GM20000 (cell line): ENCODE measurements around the gene DAAM2.

ENCODE experiments used
- DNase-seq: peaks from one replicate; pipeline ENCODE4 v3.0.0; 2012; ENCODE audit warnings: low spot score
- TF ChIP-seq, protein P1 (sequence below): IDR thresholded peaks from 2 replicates; pipeline ENCODE4 v1.5.1; 2012; ENCODE audit warnings: mild to moderate bottlenecking, control low read depth; ENCODE audit errors: extremely low read depth, missing control alignments

The DAAM2 gene

DNA sequence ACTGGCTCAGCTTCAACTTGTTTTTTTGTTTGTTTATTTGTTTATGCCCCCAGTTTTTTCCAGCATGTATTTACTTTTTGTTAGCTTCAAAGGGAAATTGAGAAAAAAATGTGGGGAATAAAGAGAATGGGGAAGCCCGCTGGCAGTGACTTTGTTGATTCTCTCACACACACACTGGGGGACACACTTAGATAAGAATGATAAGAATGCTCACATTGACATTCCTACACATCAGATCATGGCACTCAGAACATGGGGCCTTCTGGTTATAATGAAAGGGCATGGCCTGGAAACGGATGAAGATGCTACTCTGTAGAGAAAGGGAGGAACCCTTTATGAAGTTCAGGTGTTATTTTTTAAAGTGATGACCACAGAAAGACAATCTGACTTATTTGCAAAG, 15.6 kb upstream of the DAAM2 start:
- DNase-seq: no peak
- TF ChIP-seq, protein P1, sequence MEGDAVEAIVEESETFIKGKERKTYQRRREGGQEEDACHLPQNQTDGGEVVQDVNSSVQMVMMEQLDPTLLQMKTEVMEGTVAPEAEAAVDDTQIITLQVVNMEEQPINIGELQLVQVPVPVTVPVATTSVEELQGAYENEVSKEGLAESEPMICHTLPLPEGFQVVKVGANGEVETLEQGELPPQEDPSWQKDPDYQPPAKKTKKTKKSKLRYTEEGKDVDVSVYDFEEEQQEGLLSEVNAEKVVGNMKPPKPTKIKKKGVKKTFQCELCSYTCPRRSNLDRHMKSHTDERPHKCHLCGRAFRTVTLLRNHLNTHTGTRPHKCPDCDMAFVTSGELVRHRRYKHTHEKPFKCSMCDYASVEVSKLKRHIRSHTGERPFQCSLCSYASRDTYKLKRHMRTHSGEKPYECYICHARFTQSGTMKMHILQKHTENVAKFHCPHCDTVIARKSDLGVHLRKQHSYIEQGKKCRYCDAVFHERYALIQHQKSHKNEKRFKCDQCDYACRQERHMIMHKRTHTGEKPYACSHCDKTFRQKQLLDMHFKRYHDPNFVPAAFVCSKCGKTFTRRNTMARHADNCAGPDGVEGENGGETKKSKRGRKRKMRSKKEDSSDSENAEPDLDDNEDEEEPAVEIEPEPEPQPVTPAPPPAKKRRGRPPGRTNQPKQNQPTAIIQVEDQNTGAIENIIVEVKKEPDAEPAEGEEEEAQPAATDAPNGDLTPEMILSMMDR: no peak

DNA sequence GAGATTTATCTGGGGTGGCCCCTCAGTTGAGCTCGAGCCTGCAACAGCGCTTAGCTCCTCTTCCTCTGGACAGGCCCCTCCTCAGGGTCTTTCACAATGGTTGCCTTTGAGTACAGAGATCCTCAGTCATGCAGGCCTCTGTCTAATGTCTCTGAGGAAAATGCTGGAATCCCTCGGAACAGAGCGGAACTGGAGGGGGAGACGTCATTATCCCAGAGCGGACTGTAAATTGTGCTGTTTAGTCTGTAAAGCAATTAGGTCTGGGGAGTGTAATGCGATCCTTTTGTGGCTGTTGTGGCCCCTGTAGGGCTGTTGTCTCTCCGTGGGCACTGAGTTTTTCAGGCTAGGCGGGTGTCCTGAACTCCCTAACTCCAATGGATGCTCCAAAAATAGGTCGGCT, 15.0 kb upstream of the DAAM2 start:
- no peak for DNase-seq
- TF ChIP-seq, protein P1: no peak

DNA sequence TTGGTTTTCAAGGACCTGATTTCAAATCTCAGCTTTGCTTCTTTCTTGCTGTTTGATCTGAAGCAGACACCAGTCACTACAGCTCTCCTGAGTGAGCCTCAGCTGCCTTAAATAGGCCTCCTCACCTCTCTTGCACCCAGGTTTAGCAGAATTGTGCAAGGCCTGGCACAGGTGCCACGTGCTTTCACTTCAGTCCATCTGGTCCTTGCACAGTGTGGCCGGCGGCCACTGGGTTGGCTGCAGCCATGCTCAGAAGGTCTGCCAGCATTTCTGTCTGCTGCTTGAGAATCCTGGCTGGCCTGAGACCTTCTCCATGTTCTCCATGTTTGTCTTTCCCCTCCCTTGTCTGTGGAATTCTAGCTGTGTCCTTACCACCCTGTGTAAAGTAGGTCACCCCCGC, 14.5 kb upstream of the DAAM2 start:
- TF ChIP-seq, protein P1: no peak
- no peak for DNase-seq

DNA sequence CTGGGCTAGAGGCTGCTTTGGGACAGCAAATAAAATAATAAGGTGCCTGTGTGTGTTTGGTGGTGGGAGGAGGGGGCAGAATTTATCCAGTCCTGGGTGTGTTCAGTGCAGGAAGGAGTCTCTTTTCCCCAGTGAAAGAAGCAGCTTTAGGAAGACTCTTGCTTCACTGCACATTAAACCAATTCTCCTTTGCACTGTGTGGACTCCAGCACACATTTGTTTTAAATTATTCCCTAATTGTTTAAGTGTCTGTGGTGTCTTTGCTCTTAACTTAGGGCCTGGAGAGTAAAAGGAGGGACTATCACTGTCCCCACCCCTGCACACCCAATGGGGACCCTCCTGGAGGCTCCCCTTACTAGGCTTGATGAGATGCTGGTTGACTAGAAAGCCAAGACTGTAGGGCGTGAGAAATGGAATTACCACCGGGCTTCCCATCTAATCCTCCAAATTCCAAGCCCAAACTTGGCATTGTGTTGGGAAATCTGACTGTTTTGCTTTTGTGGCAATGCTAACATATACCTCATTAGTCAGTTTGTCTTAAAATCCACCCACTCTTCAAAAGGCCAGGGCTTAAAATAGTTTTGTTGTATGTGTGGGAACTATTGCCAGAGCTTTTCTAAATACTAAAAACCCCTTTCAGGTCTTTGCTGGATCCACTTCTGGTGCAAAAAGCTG, 13.5 kb upstream of the DAAM2 start:
- TF ChIP-seq, protein P1: no peak
- DNase-seq: no peak

DNA sequence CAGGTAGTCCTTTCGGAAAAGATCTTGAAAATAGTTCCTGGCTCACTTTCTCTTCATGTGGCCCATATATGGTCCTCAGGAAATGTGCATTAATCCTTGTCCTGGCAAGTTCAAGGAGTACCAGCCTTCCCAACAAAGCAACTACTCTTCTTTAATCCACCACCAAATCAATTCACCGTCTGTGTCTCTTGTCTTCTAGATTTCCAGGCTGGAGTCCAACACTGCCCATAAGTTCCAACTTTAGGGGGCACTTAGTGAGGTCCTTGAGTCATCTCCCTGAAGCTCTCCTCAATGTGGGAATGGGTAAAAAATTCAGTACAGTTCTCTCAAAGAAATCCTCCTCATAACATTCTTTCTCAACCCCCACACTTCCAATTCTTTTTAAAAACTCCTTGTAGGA, 6.9 kb upstream of the DAAM2 start:
- TF ChIP-seq, protein P1: no peak
- DNase-seq: no peak

DNA sequence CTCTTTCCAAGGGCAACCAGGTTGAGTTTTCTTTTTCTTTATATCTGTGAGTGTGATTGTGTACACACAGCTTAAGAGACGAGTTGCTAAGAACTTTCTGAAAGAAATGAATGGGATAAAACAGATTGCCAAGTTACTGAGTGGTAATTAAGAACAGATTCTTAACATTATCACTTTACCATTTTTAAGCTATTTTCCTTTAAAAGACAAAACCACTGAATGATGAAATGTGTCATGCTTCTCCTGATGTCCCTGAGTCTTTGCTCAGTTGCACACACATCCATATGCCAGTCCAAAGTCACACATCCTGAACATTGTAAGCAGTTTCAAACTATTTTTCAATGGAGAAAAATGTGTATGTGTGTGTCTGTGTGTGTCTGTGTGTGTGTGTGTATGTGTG, 5.5 kb upstream of the DAAM2 start:
- TF ChIP-seq, protein P1: no peak
- DNase-seq: no peak

DNA sequence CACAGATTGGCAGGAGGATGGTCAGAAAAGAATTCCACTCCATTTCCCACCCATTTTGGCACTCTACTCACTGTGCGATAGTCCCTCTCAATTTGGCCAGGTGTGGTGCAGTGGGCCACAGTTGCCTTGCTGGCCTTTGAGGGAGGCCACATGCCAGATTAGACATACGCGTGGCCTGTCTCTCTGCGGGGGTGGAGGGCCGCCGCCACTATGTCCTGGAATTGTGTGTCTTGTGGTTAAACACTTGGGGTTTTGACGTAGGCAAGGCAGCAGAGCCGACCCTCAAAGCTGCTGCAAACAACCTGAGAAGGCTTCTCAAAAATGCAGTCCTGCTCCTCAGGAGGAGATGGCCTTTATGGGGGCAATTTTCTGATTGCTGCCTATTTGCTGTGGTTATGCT, 4.9 kb upstream of the DAAM2 start:
- DNase-seq: no peak
- TF ChIP-seq, protein P1: no peak
